WTC11 (cell line): ENCODE data around the gene SF3B1. TPM values are rescaled to one million over a fixed set of nuclear protein-coding genes. Genes with fewer than 3 reads are reported as not detected.
"Not testable (repeated sequence)": the region's sequence is repeated elsewhere in the genome, so short reads cannot be mapped to it uniquely, and the experiment has no call there.

Experiments used
- ATAC-seq: fragments of 200-7000 bp; cut with Tn5 transposase; 2 replicates; pipeline ENCODE4 v1.10.0; 2021; ENCODE audit warnings: mild to moderate bottlenecking, moderate library complexity
- CTCF ChIA-PET: fragments of 300-600 bp; sonication (Branson Sonifier 250); formaldehyde crosslinking; loops from one replicate; lab custom pipeline; 2021; ENCODE audit warnings: antibody characterized with exemption; lab: Charles Lee
- POLR2A ChIA-PET: fragments of 350-600 bp; sonication (Branson Sonifier 250); formaldehyde crosslinking; loops from one replicate; lab custom pipeline; 2021; ENCODE audit warnings: antibody characterized with exemption; lab: Charles Lee
- DNase-seq: peaks from one replicate; pipeline ENCODE4 v3.0.0; 2021; ENCODE audit warnings: low spot score
- H3K27ac Mint-ChIP-seq: 2 replicates; pipeline ENCODE4 v1.8.0; 2021; ENCODE audit warnings: mixed read lengths
- H3K27me3 Mint-ChIP-seq: 2 replicates; pipeline ENCODE4 v1.8.0; 2021; ENCODE audit warnings: low read depth, mild to moderate bottlenecking, moderate library complexity, mixed read lengths
- H3K36me3 Mint-ChIP-seq: 2 replicates; pipeline ENCODE4 v1.8.0; 2021; ENCODE audit warnings: mixed read lengths
- H3K4me1 Mint-ChIP-seq: 2 replicates; pipeline ENCODE4 v1.8.0; 2022; ENCODE audit warnings: mixed read lengths
- H3K4me3 Mint-ChIP-seq: 2 replicates; pipeline ENCODE4 v1.8.0; 2021; ENCODE audit warnings: mild to moderate bottlenecking, moderate library complexity, mixed read lengths
- H3K9me3 Mint-ChIP-seq: 2 replicates; pipeline ENCODE4 v1.8.0; 2021; ENCODE audit warnings: mixed read lengths
- ELF4 ChIP-seq: sonication (generic); formaldehyde crosslinking; IDR thresholded peaks from 2 replicates; pipeline ENCODE4 v1.8.1; 2022; ENCODE audit warnings: low read depth, mild to moderate bottlenecking, moderate library complexity, missing genetic modification reagents
- FOXP1 ChIP-seq: sonication (generic); formaldehyde crosslinking; IDR thresholded peaks from 2 replicates; pipeline ENCODE4 v1.8.0; 2022; ENCODE audit warnings: missing genetic modification reagents, mild to moderate bottlenecking, moderate library complexity, borderline replicate concordance
- GABPB1 ChIP-seq: sonication (generic); formaldehyde crosslinking; IDR thresholded peaks from 2 replicates; pipeline ENCODE4 v1.8.1; 2023; ENCODE audit warnings: mild to moderate bottlenecking, missing genetic modification reagents
- NFATC4 ChIP-seq: fragments of 250-450 bp; sonication (Bioruptor Pico); IDR thresholded peaks from 2 replicates; pipeline ENCODE4 v1.9.0; 2021; ENCODE audit warnings: mild to moderate bottlenecking
- OVOL2 ChIP-seq: fragments of 250-450 bp; sonication (Bioruptor Pico); IDR thresholded peaks from 2 replicates; pipeline ENCODE4 v1.9.0; 2021; ENCODE audit warnings: mild to moderate bottlenecking, borderline replicate concordance
- PRRX2 ChIP-seq: fragments of 250-450 bp; sonication (Bioruptor Pico); IDR thresholded peaks from 2 replicates; pipeline ENCODE4 v1.8.0; 2021; ENCODE audit warnings: mild to moderate bottlenecking
- SMAD4 ChIP-seq: sonication (generic); formaldehyde crosslinking; IDR thresholded peaks from 2 replicates; pipeline ENCODE4 v1.8.0; 2022; ENCODE audit warnings: mild to moderate bottlenecking, missing genetic modification reagents
- ZNF219 ChIP-seq: sonication (generic); formaldehyde crosslinking; IDR thresholded peaks from 2 replicates; pipeline ENCODE4 v1.8.0; 2023; ENCODE audit warnings: missing genetic modification reagents, mild to moderate bottlenecking, borderline replicate concordance
- ZNF263 ChIP-seq: sonication (generic); formaldehyde crosslinking; IDR thresholded peaks from 2 replicates; pipeline ENCODE4 v1.8.1; 2022; ENCODE audit warnings: low read depth, mild to moderate bottlenecking, moderate library complexity, missing genetic modification reagents
- ZNF396 ChIP-seq: fragments of 250-450 bp; sonication (Bioruptor Pico); IDR thresholded peaks from 2 replicates; pipeline ENCODE4 v1.8.0; 2021; ENCODE audit warnings: mild to moderate bottlenecking, moderate library complexity, borderline replicate concordance
- total RNA-seq: library from RNA; stranded (reverse); gene quantifications from 3 replicates; pipeline ENCODE4 v1.2.3, GENCODE V29; 2021
- TF ChIP-seq, protein P1 (sequence below): fragments of 250-450 bp; sonication (Bioruptor Pico); IDR thresholded peaks from 2 replicates; pipeline ENCODE4 v1.8.0; 2021; ENCODE audit warnings: mild to moderate bottlenecking
- TF ChIP-seq, protein P2 (sequence below): sonication (generic); formaldehyde crosslinking; IDR thresholded peaks from 2 replicates; pipeline ENCODE4 v1.8.0; 2023; ENCODE audit warnings: missing genetic modification reagents
- TF ChIP-seq, protein P3 (sequence below): sonication (generic); formaldehyde crosslinking; IDR thresholded peaks from 2 replicates; pipeline ENCODE4 v1.8.1; 2023; ENCODE audit warnings: mild to moderate bottlenecking, missing genetic modification reagents, moderate library complexity
- TF ChIP-seq, protein P4 (sequence below): fragments of 250-450 bp; sonication (Bioruptor Pico); IDR thresholded peaks from 2 replicates; pipeline ENCODE4 v1.9.0; 2021; ENCODE audit warnings: mild to moderate bottlenecking
- TF ChIP-seq, protein P5 (sequence below): fragments of 250-450 bp; sonication (Bioruptor Pico); IDR thresholded peaks from 2 replicates; pipeline ENCODE4 v2.1.2; 2022; ENCODE audit warnings: mild to moderate bottlenecking, moderate library complexity

Gene SF3B1
- total RNA-seq, 1 experiment from 2014 or later = 321 TPM

DNA sequence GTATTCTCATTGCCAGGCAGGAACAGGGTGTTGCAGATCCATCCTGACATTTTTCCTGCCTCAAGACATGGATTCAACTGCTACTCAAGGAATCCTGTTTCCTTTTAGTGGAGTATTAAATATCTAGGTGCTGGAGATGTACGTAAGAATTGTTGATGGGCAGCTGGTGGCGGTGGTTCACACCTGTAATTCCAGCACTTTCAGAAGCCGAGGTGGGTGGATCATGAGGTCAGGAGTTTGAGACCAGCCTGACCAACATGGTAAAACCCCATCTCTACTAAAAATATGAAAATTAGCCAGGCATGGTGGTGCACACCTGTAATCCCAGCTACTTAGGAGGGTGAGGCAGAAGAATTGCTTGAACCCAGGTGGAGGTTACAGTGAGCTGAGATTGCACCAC is 49.4 kb upstream of the SF3B1 start:
- H3K9me3 Mint-ChIP-seq, H3K4me3 Mint-ChIP-seq, H3K4me1 Mint-ChIP-seq, ATAC-seq, DNase-seq, H3K27ac Mint-ChIP-seq, H3K27me3 Mint-ChIP-seq: not testable (repeated sequence)
- ChIA-PET CTCF (interaction anchor here (0.9 kb wide), 1 partner anchor 116 kb away, joined by 4 read pairs; no protein-coding TSS in a partner anchor), POLR2A (interaction anchor here (0.6 to 2.0 kb wide), 2 partner anchors 15 to 20 kb away, joined by 3 to 12 read pairs; partner anchors contain the start of genes HSPD1 and HSPE1)
- TF ChIP-seq, protein P1, sequence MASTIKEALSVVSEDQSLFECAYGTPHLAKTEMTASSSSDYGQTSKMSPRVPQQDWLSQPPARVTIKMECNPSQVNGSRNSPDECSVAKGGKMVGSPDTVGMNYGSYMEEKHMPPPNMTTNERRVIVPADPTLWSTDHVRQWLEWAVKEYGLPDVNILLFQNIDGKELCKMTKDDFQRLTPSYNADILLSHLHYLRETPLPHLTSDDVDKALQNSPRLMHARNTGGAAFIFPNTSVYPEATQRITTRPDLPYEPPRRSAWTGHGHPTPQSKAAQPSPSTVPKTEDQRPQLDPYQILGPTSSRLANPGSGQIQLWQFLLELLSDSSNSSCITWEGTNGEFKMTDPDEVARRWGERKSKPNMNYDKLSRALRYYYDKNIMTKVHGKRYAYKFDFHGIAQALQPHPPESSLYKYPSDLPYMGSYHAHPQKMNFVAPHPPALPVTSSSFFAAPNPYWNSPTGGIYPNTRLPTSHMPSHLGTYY (CRISPR knock-in tag) = 0 out of 2 replicates have a peak, but pooled peaks have one; percentile 56
- TF ChIP-seq NFATC4 = peak; percentile 54; the same call in 1 of the 2 replicates
- peaks cover 57% of the 10 kb centered on the region for H3K36me3 Mint-ChIP-seq

DNA sequence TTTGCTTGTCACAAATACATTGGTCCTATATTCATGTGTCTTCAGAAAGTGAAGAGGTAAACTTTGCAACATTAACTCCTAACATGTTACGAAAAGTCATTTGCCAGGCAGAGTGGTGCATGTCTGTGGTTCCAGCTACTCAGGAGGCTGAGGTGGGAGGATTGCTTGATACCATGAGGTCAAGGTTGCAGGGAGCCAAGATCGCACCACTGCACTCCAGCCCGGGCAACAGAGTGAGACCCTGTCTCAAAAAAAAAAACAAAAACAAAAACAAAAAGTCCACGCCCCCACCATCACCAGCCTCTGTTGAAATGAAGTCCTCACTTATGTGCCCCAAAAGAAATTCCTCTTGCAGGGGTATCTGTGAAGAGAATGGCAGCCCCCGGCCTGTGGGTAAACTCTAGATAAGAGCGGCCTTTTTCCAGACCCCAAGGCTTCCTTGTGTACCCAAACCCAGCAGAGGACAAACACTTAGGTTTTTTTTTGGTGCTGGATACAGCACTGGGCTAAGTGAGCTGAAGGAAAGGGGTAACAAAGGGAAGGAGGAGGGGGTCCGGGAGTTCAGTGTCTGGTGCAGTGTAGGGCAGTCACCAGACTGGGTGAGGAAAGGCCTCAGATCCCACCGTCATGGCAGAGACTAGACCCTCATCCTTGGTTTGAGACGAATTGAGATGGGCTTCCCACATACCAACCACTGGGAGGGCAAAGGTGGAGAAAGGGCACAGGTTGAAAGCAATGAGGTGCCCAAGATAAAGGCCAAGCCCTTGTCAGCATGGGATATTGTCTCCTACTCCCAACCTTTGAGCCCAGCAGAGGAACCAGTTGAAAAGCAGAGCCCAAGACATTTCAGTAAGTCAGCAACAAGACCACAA is 45.6 kb upstream of the SF3B1 start:
- ATAC-seq (no peak), DNase-seq (no peak)
- H3K4me3 Mint-ChIP-seq = no peak overlapping the region
- no peak for TF ChIP-seq ZNF396 (CRISPR knock-in tag)
- no peak for TF ChIP-seq PRRX2 (CRISPR knock-in tag)
- TF ChIP-seq, protein P2, sequence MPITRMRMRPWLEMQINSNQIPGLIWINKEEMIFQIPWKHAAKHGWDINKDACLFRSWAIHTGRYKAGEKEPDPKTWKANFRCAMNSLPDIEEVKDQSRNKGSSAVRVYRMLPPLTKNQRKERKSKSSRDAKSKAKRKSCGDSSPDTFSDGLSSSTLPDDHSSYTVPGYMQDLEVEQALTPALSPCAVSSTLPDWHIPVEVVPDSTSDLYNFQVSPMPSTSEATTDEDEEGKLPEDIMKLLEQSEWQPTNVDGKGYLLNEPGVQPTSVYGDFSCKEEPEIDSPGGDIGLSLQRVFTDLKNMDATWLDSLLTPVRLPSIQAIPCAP = no peak
- no peak; the same call in 1 of the 2 replicates for TF ChIP-seq GABPB1
- TF ChIP-seq, protein P3, sequence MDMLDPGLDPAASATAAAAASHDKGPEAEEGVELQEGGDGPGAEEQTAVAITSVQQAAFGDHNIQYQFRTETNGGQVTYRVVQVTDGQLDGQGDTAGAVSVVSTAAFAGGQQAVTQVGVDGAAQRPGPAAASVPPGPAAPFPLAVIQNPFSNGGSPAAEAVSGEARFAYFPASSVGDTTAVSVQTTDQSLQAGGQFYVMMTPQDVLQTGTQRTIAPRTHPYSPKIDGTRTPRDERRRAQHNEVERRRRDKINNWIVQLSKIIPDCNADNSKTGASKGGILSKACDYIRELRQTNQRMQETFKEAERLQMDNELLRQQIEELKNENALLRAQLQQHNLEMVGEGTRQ (CRISPR knock-in tag) = no peak
- no peak for TF ChIP-seq ZNF263 (CRISPR knock-in tag)
- no peak for TF ChIP-seq FOXP1 (CRISPR knock-in tag)
- no peak for TF ChIP-seq ZNF219 (CRISPR knock-in tag)
- TF ChIP-seq ELF4 = no peak
- TF ChIP-seq, protein P4, sequence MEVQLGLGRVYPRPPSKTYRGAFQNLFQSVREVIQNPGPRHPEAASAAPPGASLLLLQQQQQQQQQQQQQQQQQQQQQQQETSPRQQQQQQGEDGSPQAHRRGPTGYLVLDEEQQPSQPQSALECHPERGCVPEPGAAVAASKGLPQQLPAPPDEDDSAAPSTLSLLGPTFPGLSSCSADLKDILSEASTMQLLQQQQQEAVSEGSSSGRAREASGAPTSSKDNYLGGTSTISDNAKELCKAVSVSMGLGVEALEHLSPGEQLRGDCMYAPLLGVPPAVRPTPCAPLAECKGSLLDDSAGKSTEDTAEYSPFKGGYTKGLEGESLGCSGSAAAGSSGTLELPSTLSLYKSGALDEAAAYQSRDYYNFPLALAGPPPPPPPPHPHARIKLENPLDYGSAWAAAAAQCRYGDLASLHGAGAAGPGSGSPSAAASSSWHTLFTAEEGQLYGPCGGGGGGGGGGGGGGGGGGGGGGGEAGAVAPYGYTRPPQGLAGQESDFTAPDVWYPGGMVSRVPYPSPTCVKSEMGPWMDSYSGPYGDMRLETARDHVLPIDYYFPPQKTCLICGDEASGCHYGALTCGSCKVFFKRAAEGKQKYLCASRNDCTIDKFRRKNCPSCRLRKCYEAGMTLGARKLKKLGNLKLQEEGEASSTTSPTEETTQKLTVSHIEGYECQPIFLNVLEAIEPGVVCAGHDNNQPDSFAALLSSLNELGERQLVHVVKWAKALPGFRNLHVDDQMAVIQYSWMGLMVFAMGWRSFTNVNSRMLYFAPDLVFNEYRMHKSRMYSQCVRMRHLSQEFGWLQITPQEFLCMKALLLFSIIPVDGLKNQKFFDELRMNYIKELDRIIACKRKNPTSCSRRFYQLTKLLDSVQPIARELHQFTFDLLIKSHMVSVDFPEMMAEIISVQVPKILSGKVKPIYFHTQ (CRISPR knock-in tag) = no peak
- TF ChIP-seq SMAD4 (CRISPR knock-in tag) = no peak
- TF ChIP-seq OVOL2 = no peak
- TF ChIP-seq, protein P5, sequence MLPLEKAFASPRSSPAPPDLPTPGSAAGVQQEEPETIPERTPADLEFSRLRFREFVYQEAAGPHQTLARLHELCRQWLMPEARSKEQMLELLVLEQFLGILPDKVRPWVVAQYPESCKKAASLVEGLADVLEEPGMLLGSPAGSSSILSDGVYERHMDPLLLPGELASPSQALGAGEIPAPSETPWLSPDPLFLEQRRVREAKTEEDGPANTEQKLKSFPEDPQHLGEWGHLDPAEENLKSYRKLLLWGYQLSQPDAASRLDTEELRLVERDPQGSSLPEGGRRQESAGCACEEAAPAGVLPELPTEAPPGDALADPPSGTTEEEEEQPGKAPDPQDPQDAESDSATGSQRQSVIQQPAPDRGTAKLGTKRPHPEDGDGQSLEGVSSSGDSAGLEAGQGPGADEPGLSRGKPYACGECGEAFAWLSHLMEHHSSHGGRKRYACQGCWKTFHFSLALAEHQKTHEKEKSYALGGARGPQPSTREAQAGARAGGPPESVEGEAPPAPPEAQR (CRISPR knock-in tag) = no peak
- peaks cover 34% of the 10 kb centered on the region for H3K36me3 Mint-ChIP-seq
- peaks cover 10% of the 10 kb centered on the region; the same call in 1 of the 2 replicates for H3K9me3 Mint-ChIP-seq
- ChIA-PET POLR2A (no interaction called here), CTCF (no interaction called here)
- no peaks in the 10 kb centered on the region for H3K4me1 Mint-ChIP-seq
- peak overlapping the region; percentile 40; the same call in 1 of the 2 replicates for H3K27ac Mint-ChIP-seq
- no peaks in the 10 kb centered on the region for H3K27me3 Mint-ChIP-seq
